ENCODE results near the gene G6PC3.

The G6PC3 gene

DNA sequence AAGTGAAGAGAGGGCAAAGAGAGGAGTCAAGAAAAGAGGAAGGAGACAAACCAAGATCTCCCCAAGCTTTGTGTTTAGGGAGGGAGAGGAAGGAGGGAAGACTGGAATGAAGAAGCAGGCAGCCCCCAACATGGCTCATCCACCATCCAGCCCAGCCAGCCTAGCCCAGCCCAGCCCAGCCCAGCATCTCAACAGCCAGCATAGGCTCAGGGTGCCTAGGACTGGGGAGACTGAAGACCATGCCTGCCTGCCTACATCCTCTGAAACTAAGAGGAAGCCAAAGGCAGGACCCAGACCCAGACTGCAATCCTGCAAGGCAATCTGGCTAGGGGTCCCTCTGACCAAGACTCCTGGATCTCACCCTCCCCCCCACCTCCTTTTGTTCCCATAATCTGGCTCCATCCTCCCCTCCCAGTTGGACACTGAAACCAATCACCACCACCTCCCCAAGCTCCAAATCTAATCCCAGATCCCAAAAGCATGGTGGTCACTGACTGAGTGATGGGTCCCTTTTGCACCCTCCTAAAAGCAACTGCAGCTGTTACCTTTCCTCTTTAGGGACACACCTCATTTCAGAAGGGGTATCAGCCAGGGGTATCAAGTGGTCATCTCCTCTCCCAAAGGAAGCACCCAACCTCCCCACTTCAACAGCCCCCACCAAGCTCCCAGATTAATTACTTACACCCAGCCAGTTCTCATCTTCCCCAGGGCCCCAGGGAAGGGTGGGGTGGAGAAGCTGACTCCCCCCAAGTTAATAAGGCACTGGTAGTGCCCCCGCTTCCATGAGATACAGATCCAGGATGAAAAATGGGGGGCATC is 51.7 kb downstream of the G6PC3 start:
- in situ Hi-C loops (cut with HindIII; ENCODE audit: low sequenced_read_pairs), result no loop called here

GRCh38 chr17:44122816-44123355 is 52.4 kb downstream of the G6PC3 start:
- in situ Hi-C loops (cut with HindIII; ENCODE audit: low sequenced_read_pairs), result no loop called here

GRCh38 chr17:44123356-44124117 is 53.0 kb downstream of the G6PC3 start, which contains the start of gene HDAC5:
HDAC5 (minus strand) TSS chr17:44123641; CDS start chr17:44117515, 6,126 bp downstream.
- in situ Hi-C loops (cut with HindIII; ENCODE audit: low sequenced_read_pairs), result no loop called here

DNA sequence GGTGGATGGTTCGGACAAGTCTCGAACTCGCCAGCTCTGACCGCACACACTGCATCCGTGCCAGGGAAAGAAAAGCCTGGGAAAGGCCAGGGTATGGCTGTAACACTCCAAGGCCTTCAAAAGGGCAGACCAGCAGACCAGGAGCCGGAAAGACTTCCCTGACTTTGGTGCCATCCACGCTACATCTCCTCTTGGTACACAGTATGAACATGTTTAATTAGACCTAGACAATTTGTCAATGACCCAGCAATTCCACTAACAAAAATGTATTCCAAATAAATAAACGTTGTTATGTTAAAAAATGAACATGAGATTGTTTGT is 53.5 kb downstream of the G6PC3 start:
- in situ Hi-C loops (cut with HindIII; ENCODE audit: low sequenced_read_pairs), result no loop called here

All from DLD1 (cell line).